GM18526 (cell line): Measurements from ENCODE around the gene DPPA3.

Source experiments
- POLR2A ChIP-seq: IDR thresholded peaks from 3 replicates; pipeline ENCODE4 v1.6.1; 2011; ENCODE audit not compliant: insufficient read length; ENCODE audit errors: extremely low read depth

DPPA3 gene

DNA sequence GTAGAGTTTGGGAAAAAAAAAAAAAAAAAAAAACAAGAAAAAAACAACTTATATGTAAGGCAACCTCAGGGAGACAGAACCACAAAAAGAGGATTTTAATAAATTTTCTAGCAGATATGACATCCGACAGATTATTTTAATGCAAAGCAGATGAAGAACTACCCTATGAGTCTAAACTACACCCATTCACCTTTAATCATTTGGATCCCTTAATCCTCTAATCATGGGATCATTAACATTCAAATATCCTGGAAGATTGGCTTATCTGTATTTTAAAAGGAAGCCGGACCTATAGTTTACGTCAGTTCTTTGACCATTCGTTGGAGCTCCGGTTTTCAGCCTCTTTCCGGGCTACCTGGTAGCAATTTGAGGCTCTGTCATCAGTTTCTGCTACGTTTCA is at the start of gene DPPA3:
TSS of gene DPPA3 (plus strand) at position 301 of the 400 bp plus-strand sequence. CDS start 138 bp downstream, outside the sequence.
- TF ChIP-seq POLR2A, result no peak

DNA sequence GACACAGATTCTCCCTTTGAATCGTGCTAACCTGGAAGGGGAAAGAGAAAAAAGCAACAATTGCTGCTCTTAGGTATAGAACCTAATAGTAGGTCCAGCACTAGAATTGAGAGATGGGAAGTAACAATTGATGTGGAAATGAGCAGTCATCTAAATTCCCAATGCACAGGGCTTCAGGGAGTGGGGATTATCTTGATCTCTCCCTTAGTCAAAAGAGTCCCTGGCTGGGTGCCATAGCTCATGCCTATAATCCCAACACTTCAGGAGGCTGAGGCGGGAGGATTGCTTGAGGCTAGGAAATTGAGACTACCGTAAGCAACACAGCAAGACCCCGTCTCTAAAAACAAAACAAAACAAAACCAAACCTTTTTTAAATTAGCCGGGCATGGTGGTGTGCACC is 49.5 kb upstream of the DPPA3 start:
- no peak for TF ChIP-seq POLR2A

DNA sequence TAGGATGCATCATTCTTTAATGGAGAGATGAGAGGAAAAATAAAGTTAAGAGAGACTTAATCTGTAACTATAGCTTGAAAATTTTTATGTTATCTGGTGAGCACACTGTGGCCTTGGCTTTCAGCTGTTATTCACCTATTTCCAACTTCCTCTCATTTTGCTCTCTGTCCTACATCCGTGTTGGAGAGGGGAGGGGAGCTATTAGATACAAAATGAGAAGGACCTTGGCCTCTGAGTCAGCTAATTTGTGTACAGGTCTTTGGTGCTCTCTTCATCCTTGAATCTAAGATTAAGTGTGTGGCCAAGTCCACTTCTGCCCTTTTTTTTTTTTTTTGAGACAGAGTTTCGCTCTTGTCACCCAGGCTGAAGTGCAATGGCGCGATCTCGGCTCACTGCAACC is 44.6 kb upstream of the DPPA3 start:
- no peak for TF ChIP-seq POLR2A

DNA sequence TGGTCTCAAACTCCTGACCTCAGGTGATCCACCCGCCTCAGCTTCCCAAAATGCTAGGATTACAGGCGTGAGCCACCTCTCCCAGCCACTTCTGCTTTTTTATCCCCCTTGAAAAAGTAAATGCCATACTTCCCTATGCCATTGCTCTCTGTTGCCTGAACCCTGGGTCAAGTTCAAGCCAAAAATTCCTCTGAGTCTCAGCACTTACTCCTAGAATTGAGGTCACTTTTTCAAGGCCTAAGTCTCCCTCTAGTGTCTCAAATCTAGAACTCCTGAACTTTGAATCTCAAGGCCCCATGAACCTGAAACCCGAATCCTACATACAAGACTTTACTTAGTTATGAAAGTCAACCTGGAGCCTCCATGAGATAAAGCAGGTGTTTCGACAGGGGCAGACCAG is 44.1 kb upstream of the DPPA3 start:
- no peak for TF ChIP-seq POLR2A

DNA sequence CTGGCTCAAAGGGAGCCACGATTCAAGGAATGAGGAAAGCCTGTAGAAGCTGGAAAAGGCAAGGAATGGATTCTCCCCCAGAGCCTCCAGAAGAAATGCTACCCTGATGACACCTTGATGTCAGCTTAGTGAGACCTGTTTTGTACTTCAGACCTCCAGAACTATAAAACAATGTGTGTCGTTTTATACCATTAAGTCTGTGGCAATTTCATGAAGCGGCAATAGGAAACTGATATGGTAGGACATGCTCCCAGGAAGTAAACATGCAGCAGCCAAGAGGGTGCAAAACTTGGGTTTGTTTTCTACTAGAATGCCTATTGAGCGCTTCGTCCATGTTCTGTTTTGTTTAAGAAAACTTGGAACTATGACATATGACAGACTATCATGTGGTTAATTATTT is 43.1 kb upstream of the DPPA3 start:
- no peak for TF ChIP-seq POLR2A

DNA sequence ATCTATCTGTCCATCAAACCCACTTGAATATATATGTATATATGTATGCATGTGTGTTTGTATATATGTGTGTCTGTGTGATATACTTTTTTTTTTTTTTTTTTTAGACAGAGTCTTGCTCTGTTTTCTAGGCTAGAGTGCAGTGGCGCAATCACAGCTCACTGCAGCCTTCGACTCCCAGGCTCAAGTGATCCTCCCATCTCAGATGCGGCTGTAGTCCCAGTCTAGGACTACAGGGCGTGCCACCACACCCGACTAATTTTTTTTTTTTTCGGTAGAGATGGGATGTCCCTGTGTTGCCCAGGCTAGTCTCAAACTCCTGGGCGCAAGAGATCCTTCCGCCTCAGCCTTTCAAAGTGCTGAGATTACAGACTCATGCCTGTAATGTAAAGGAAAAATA is 32.5 kb upstream of the DPPA3 start:
- TF ChIP-seq POLR2A, result no peak

DNA sequence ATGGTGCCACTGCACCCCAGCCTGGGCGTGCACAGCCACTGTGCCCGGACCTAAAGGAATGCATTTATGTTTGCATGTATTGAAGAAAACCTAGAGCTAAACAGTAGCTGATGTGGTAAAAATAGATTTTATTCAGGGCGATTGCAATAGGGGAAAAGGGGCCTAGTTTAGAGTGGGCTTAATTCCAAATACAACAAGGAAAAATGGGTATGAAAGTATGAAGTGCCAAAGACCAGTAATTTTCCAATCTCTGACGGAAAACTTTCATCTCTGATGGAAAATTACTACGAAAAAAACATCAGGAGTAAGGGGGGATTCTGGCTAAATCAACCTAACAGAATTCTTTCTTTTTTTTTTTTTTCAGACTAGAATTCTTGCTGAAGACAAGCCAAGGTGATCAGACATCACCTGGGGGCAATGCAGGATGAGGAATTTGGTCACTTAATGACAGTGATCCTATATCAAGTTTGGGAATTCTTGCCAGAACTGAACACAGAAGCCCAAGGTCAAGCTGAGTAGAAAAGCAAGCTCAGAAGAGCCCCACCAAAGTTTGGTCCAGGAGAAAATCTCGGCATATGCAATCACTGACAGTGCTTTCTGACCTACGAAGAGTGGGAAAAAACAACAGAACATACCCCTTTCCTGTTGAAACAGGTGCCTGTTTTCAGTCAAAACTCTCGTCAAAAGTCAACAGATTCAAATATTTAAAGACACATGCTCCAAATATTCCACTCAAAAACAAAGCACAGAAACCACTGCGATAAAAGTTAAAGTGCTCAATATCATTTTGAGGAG is 31.8 kb upstream of the DPPA3 start:
- no peak for TF ChIP-seq POLR2A

DNA sequence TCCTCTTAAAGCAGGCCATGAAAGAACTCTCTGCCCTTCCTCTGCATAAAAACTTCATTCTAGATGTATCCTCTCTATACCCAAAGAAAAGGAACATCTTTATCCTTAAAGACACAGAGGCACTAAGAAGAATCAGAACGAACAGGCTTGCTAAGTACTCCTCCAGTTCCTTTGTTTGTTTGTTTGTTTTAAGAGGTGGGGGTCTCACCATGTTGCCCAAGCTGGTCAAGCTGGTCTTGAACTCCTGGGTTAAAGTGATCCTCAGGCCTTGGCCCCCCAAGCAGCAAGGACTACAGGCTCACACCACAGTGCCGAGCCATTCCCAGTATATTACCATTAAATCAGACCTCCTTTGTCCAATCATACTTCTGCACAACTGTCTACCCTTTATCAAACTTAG is 29.7 kb upstream of the DPPA3 start:
- TF ChIP-seq POLR2A, result no peak

DNA sequence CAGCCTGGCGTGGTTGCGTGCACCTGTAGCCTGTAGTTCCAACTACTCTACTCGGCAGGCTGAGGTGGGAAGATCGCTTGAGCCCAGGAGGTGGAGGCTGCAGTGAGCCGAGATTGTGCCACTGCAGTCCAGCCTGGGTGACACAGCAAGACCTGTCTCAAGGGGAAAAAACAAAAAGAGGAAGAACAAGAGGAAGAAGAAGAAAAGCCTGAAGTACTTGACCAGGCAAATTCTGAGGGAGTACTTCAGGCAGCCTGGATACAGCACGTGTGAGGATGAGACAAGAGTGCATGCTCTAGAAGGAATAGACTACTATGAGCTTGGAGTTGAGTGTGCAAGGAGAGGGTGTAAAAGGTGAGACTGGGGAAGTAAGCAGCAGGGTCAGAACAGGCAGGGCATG is 17.4 kb upstream of the DPPA3 start:
- no peak for TF ChIP-seq POLR2A

DNA sequence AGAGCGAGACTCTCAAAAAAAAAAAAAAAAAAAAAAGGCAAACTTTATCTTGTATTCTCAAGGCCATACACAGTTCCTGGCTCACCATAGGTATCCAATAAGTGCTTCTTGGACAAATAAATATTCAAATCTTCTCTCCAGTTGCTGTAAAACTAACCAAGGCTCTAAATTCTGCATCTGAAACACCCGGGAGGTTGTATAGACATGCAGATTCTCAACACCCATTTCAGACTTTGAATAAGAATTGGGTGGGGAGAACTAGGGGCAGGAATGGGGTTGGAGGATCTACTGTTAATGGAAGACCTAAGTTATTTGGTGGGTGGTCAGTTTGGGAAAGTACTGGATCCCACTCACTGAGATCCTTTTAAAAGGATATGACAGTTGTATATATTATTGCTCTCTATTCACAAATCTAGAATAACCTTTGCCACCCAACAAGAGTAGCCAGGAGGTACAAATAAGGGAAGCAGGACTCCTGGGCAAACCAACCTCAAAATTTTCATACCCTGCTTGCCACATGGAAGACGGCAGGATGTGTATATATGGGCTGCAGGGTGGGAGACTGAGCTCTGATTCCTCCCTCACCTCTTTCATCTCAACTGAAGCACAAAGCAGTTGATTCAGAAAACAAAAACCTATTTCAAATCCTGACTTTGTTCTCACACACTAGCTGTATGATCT is 16.5 kb upstream of the DPPA3 start:
- no peak for TF ChIP-seq POLR2A

DNA sequence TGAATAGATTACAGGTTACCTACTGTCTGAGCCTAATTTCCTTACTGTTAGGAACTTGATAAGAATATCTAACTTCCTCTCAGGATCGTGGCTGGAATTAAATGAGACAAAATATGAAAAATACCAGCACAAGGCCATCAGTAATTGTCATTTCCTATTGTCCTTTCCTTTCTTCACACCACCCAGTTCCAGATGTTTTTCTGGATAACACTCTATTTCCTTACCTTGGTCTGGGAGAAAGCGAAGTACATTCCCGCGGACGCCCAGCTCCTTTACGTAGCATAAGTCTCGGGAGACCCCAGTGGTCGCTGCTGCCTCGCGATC is 16.0 kb upstream of the DPPA3 start:
- no peak for TF ChIP-seq POLR2A

DNA sequence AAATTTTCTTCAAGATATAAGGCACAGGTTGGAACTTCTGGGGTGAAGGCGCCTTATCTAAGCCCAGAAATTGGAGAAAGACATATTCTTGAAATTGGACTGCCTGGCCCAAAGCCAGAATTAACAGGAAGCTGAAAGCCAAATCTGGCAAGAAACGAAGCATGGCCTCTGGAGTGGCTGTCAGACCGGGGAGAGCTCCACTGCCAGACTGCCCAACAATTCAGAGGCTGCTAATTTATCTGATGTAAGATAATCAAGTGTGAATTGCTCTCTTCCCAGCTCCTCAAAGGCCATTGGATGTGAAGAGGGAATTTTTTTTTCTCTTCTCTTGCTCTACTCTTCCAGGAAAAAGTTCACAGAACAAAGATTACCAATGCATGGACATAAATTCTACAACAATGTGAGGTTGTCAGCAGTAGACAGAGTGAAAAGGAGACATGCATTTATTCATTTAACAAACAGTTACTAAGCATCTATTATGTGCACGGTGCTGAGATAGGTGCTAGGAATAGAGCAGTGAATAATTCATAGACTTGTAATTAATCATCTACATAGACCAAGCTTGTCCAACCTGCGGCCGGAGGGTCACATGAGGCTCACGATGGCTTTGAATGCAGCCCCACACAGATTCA is 15.6 kb upstream of the DPPA3 start, which contains the start of gene GDF3:
TSS of gene GDF3 (minus strand) at position 210 of the 632 bp plus-strand sequence. CDS start at position 163, 47 bp downstream.
- TF ChIP-seq POLR2A, result no peak

DNA sequence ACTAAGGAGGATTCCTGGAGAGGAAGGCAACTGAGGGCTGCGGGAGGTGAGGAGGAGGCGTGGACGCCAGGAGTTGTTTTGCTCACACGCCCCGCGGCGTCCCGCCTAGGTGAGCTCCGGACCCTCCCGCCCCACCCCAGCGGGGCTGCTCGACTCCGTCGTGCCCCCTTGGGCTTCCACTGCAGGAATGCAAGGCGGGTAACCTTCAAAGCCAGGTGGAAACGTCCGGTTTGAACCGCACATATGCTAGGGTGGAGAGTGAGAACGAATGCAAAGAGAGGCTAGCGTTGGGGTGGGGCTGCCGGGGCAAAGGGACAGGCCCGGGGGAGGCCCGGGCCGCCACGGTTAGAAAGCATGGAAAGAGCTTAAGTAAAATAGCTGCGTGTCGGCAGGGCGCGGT is 5.4 kb upstream of the DPPA3 start:
- no peak for TF ChIP-seq POLR2A

DNA sequence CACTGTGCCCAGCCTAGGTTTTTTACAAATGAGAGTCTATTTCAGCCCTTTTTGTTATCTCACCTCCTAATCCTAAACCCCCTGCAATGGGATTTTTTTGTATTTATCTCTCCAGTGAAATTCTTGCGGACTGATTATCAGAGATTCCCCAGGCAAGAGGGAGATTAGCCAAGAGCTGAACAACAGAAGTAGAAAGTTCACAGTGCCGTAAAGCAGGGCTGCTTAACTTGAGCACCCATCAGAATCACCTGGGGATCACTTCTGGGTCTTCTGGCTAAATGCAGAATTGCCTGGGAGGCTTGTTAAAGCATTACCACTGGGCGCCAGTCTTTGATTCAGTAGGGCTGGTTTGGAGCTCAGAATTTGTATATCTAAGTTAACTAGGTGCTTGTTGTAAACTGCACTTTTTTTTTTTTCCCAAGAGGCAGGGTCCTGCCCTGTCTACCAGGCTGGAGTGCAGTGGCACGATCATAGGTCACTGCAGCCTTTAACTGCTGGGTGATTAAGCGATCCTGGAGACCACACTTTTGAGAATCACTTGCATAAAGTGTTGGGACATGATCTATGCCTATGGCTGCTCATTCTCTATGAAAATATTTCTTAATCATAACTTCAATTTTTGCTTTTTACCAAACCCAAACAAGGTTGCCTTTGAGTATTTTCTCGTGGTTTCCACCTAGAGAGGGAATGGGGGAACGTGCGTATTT is 1.1 kb upstream of the DPPA3 start:
- no peak for TF ChIP-seq POLR2A

DNA sequence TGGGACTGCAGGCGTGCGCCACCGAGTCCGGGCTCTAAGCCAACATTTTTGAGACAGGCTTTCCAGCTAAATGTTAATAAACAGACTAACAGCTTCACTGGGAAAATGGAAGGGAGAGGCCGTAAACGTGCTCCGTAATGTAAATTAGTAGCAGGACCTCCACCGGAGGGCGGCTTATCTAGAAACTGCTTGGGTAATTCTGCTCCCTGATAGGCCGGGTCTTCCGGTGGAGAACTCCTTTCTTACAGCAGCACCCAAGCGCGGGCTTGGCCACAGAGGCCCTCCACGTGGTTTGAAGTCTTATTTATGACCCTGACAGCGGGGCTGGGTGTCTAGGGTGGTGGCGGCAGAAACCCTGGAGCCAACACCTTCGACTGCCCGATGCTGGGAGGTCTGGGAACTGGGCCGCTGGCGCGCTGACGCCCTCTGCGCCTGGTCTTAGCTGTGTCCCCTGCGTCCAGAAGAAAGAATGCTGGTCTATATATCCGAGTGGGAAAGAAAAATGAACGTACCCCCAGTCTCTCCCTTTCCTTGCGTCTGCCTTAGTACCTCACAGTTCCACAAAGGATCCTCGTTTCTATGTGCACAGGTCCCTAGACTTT is 1.7 kb downstream of the DPPA3 start:
- no peak for TF ChIP-seq POLR2A
